Body of pancreas (tissue), 4 donors: ENCODE data around the gene PTBP1.

ENCODE experiments used
- CTCF ChIP-seq, 7 experiments: fragments of 450-650 bp in 4 of 7; fragments of 200-600 bp in 3 of 7; sonication (generic) in 3 of 7; IDR thresholded peaks; one replicate each; pipeline ENCODE4 v1.5.1; 2016 to 2019; ENCODE audit warnings: antibody characterized with exemption in 7 of 7
- POLR2A ChIP-seq, 3 donors: fragments of 450-650 bp; IDR thresholded peaks; one replicate each; pipeline ENCODE4 v1.6.1; 2016; ENCODE audit warnings: antibody characterized with exemption in 3 of 3, mild to moderate bottlenecking in 2 of 3

DNA sequence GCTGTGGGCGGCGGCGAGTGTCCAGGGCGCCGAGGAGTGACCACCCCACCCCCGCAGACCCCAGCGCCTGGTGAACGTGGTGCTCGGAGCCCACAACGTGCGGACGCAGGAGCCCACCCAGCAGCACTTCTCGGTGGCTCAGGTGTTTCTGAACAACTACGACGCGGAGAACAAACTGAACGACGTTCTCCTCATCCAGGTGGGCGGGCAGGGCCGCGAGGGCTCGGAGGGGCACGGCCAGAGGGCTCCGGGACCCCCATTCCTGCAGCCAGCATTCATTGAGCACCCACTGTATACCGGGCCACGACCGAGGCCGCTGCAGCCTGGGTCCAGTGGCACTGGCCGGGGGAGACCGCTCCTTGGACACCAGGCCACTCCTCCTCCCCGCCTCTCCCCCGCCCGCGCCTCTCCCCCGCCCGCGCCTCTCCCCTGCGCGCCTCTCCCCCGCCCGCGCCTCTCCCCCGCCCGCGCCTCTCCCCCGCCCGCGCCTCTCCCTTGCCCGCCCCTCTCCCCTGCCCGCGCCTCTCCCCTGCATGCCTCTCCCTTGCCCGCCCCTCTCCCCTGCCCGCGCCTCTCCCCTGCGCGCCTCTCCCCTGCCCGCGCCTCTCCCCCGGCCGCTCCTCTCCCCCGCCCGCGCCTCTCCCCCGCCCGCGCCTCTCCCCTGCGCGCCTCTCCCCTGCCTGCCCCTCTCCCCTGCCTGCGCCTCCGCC is 46.7 kb downstream of the PTBP1 start:
- TF ChIP-seq CTCF (IDR thresholded peaks at IDR 0.05) (no peak), POLR2A (IDR thresholded peaks at IDR 0.05) (no peak)
